Pulmonary artery endothelial cell (primary cell): ENCODE results near the gene APBA1. TPM values are rescaled to one million over a fixed set of nuclear protein-coding genes. Genes with fewer than 3 reads are reported as not detected.
"Not testable (repeated sequence)": the region's sequence is repeated elsewhere in the genome, so short reads cannot be mapped to it uniquely, and the experiment has no call there.

Source experiments
- DNase-seq: peaks from one replicate; pipeline ENCODE4 v3.0.0-alpha.2; 2011; ENCODE audit warnings: low read depth, low spot score
- total RNA-seq: library from RNA; depleted of rRNA; stranded (reverse); fragments of >200 nt; gene quantifications from 2 replicates; pipeline ENCODE4 v1.2.3, GENCODE V29; 2014

Gene APBA1
- total RNA-seq, 1 donor from 2014 or later = 7.1 TPM

DNA sequence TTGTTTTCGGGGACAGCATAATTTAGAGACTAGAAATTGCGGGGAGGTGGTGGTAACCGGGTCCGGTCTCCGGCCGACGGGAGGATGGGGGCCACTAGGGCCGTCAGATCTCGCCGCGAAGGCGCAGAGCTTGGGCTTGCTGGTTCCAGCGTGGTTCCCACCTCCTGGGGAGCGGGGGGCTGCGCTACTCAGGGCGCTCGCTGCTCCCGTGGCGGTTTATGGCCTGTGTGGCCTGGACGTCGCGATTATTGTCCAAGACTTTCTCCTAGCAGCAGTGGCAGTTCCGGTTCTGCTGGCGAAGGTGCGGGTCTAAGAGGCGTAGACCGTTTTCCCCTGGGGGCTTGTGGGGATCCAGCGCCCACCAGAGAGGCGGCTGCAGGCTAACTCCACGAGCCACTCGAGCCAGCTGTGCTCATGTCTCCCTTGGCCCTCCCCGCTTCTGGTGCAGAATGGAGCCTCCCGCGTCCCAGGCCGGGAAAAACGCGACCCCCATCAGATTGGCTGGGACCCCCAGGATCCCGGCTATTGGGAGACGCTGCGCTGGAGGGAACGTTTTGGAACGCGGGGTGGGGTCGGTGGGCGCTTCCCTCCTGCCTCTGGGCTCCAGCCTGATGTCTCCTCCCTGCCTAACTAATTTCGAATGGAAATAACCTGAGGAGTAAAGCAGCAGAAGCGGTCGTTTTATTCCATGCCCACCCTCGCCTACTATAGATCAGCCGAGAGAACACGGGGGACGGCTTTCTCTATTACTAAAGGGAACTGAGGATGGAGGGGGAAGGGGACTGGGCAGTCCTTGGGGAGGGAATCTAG is 260.0 kb downstream of the APBA1 start:
- no peak for DNase-seq

DNA sequence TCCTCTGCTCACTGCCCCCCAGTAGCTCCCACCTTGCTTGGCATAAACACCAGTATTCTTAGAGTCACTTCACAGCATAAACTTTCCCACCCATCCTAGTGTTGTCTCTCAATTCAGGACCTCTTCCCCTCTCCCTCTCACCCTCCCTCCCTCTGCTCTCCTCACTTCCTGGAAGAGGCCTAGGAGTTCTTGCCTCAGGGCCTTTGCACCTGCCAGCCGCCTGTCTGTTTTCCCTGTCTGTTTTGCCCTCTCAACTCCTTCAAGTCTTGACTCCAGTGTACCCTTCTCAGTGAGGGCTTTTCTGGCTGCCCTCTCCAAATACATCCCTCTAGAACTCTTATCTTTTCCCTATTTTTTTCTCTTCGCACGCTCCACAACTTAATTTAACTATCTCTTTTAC is 260.9 kb downstream of the APBA1 start:
- no peak for DNase-seq

DNA sequence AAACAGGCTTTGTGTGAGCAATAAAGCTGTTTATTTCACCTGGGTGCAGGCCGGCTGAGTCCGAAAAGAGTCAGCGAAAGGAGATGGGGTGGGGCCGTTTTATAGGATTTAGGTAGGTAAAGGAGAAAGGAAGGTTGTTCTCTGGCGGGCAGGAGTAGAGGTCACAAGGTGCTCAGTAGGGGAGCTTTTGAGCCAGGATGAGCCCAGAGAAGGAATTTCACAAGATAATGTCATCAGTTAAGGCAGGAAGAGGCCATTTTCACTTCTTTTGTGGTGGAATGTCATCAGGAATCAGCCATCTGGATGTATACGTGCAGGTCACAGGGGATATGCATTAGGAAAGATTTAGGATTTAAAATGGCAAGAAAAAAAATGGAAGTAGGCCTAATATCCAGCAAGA is 262.2 kb downstream of the APBA1 start:
- not testable (repeated sequence) for DNase-seq

- no peak for DNase-seq
Measured at GRCh38 chr9:69400470-69400869, 271.7 kb downstream of the APBA1 start.

GRCh38 chr9:69397384-69398214 is 274.6 kb downstream of the APBA1 start:
- no peak for DNase-seq

DNA sequence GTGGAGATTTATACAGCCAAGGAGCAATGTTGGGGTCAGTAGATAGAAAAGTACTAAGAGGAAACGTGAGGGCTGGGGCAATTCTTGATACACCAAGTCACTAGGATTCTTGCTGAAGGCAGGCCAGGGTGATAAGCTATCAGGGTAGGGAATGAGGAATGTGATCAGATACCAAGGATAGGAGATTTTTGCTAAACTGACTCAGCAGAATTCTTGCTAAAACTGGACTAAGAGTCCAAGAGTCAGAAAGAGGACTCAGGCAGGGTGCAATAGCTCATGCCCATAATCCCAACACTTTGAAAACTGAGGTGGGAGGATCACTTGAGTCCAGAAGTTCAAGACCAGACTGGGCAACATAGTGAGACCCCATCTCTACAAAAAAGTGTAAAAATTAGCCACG is 275.4 kb downstream of the APBA1 start:
- DNase-seq = no peak

DNA sequence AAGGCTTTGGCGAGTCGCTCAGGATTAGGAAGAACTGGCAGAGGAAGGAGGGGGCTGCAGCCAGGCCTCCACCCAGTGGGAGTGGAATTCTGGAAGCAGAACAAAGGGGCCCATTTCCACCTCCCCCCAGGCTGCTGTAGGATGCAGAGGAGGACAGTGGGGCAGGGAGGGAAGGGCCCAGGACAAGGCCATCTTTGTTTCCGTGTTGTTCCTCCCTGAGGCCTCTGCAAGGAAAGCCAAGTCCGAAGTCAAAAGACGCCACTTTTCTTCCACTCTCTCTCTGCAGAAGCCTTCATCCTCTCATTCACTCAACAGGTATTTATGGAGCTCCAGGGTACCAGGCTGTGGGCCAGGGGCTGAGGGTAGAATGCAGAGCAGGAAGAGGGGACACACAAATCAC is 276.5 kb downstream of the APBA1 start:
- no peak for DNase-seq

DNA sequence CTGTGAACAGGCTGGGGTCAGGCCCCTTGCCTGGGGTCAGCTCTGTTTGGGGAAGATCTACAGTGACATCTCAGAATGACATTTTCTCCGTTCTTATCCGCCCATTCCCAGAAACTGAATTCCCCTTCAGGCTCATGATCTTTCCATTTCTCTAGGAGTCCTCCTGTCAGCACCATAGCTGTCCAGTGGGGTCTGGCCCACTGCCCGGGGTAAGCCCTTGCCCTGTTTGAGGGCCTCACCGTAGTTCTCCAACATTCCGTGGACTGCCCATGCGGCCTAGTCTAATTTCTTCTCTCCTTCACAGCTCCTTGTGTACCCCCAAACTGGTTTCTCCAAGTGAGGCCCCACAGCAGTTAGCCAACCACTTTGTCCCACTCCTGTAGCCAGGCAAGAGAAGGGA is 278.7 kb downstream of the APBA1 start:
- no peak for DNase-seq

DNA sequence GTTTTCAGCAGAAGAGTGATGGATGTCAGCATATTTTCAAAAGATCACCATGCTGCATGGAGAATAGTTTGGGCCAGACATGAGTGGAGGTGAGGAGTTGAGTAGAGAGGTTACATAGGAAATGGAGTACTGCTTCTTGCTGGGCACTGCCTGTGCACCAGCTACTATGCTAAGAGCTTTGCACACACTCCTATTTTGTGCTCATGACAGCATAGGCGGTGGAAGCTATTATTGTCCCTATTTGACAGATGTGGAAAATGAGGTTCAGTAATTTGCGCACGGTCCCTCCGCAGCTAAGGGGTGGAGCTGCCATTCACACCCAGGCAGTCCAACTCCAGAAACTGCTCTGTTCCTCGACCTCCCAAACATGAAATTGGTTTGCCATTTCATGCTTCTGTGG is 279.3 kb downstream of the APBA1 start:
- no peak for DNase-seq

DNA sequence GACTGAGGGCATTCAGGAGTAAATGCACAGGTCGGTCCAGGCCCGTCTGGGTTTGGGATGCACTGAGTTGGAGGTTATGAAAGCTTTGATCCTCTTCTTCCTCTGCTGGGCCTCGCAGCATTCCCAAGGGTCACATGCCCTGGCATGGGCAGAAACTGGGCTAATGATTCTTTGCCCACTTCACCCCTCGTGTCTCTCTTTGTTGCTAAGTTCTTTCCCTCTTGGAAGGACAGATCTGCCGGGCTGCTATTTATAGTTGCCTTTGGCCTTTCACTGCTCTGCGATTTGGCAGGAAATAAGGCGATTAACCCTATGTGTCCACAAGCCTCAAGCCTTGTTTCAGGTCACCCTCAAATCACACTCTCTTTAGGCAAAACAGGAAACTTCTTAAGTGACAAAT is 280.2 kb downstream of the APBA1 start:
- no peak for DNase-seq

GRCh38 chr9:69391487-69391886 is 280.7 kb downstream of the APBA1 start:
- DNase-seq = no peak

DNA sequence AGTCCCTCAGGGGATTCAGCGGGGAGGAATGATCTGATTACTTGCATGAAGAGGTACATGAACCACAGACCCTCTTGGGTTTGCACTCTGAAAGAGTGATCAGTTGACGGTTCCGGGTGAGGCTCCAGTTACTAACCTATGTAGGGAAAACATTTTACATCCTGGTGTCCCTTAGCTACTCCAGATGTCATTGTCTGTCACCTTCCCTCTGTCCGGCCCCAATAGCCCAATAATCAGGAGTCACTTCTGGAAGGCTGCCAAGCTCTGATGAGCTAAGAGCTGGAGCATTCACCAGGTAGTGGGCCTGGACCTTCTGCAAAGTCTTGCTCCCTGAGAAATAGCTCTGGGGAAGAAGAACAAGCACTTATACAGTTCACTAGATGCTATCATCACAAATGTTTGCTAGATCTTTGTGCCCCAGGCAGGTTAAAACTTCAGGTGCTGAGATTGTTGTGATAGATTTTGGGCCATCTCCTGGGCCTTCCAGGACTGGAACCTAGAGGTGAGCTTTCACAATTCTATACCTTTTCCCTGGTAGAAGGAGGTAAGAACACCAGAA is 282.7 kb downstream of the APBA1 start:
- no peak for DNase-seq

- no peak for DNase-seq
Measured at GRCh38 chr9:69388596-69388995, 283.6 kb downstream of the APBA1 start.

DNA sequence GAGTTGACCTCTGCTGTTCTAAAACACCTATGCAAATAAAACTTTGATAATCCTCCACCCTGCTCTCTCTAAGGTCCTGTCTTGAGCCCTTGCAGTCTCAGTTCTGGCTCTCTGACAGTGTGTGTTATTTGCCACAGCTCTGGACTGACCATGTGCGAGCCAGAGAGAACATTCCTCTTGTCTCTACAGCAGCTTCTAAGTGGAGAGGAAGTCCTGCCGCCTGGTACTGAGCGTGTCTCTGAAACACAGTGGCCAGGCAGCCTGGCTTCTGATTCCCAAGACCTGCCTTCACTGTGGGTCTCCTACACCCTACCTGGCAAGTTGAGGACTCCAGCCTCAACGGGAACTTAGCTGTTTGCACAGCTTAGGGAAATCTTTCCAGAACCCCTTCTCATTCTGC is 285.5 kb downstream of the APBA1 start:
- no peak for DNase-seq

DNA sequence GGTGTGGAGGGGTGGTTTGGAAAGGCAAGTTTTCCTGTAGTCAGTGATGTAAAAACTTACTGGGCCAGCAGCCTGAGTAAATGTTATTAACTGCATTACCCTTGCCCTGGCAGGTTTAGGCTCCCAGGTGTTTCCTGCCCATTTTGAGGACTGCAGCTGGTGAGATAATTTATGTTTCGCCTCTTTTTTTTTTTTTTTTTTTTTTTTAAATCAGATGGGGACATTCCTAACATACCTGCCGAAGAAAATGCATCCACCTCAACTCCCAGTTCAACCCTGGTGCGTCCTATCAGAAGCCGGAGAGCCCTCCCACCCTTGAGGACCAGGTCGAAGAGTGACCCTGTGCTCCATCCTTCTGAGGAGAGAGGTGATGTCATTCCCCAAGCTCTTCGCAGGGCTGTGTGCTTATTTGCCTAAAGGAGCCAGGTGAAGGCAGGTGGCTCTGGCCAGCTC is 286.6 kb downstream of the APBA1 start:
- DNase-seq = peak; percentile 27

DNA sequence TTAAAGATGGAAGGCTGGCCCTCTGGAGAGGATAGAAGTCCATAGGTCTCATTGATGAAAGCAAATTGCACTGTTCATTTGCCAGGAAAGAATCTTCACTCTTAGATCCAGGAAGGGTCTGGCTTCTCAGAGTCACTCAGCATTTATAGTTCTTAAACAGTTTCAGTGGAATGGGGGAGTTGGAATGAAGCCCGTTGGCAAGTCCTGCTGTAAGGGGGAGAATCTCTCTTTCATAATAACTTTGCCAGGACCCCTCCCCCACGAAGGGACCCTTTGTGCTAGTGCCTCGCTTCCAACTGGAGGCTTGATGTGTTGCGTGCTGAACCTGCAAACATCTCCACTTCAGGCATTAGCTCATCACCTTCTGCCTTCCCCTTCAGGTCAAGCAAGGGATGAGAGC is 290.0 kb downstream of the APBA1 start:
- no peak for DNase-seq

GRCh38 chr9:69380811-69381210 is 291.4 kb downstream of the APBA1 start:
- no peak for DNase-seq

DNA sequence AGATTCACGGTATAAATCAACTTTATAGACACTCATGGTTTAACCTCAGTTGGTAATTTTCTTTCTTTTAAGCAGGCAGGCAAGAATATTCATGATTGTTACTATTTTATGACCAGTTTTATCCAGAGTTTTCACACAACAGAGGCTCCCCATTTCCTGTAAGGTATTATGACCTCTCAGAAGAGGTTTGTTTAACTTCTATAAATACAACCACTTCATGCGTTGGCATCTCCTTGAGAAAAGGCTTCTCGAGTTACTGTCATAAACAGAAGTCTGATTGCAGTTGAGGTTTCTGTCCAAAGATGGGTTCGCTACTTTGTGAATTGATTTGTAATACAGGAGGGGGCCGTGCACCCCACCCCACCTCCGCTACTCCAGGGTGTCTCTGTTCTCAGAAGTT is 291.9 kb downstream of the APBA1 start:
- no peak for DNase-seq

DNA sequence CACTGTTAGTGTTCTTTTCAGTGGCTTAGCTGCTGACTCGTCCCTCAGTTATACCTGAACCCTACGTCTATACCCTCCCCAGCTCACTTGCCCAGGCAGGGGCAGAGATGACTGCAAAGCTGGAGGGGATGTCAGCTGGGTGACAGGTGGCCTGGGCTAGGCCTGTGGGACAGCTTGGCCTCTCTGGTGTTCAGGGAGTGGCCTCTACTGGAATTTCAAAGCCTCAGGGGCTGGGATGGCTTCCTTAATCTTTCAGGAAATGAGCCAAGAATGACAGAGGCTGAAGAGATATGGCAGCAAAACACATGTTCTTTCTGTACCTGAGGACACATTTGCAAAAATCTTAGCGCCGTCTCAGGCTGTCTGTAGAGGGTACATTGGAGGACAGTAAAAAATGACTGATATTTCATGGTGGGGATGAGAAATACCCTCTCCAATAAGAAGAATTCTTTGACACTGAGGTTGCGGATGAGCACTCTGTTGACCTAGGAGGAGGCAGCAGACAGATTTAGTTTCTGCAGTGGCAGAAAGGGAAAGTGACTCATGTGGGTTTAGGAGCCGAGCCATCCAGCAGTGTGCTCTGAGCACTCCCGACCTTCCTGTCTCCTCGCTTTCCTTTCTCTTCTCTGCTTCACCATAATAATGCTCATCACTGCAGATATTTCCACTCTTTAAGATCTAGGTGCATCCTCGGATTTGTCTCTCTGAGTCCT is 292.7 kb downstream of the APBA1 start:
- DNase-seq = peak; percentile 41

DNA sequence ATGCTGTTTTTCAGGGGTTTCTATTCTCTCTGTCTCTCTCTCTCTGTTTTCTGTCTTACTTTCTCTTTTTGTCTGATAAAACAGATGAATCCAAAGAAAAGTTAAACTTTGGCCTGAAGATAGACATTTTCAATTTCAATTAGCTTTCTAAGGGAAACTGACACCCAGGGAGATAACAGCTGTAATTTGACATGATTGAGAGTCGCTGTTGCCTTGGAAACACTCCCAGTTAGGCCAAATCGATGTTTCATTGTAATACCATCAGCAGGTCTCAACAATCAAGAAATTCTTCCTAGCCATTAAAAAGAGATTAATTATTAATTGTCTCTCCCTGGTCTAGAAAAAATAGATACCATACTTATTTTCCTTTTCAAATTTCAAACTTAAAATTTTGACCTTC is 294.2 kb downstream of the APBA1 start:
- DNase-seq = no peak
